ENCODE results near the gene REEP1.

The REEP1 gene

DNA sequence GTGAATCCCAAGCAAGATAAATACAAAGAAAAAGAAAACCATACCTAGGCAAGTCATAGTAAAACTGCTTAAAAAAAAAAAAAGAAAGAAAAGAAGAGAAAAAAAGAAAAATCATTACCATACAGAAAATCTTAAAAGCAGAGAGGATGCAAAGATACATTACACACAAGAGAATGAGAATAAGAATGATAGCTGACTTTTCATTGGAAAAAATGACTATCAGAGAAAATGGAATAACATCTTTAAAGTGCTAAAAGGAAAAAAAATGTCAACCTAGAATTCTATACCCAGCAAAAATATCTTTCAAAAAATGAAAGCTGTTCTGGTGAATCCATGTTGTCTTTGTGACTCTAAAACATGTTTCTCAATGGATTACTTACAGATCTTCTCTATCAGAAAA is 66.2 kb downstream of the REEP1 start:
- ChIA-PET CTCF (interaction anchor here (0.6 to 0.8 kb wide), 2 partner anchors 51 to 143 kb away, joined by 4 read pairs; no protein-coding TSS in a partner anchor), POLR2A (no interaction called here)
- H3K9me3 ChIP-seq (ENCODE audit: control insufficient read depth, insufficient read depth, low read depth, low read length) = no peaks in the 10 kb centered on the region
- no peak overlapping the region for H3K27ac ChIP-seq (ENCODE audit: extremely low read depth, low read depth, low read length)
- H3K4me3 ChIP-seq (ENCODE audit: low read depth, low read length) = no peak overlapping the region
- no peaks in the 10 kb centered on the region for H3K36me3 ChIP-seq (ENCODE audit: control insufficient read depth in 2 of 2, insufficient read depth in 1 of 2, low read length in 2 of 2)
- H3K4me1 ChIP-seq (ENCODE audit: control insufficient read depth, insufficient read depth, low read length) = no peaks in the 10 kb centered on the region
- TF ChIP-seq, protein P1, sequence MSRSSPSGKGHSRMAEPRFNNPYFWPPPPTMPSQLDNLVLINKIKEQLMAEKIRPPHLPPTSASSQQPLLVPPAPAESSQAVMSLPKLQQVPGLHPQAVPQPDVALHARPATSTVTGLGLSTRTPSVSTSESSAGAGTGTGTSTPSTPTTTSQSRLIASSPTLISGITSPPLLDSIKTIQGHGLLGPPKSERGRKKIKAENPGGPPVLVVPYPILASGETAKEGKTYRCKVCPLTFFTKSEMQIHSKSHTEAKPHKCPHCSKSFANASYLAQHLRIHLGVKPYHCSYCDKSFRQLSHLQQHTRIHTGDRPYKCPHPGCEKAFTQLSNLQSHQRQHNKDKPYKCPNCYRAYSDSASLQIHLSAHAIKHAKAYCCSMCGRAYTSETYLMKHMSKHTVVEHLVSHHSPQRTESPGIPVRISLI (tag by site-specific recombination; IDR thresholded peaks at IDR 0.05) = peak; percentile 70; the same call in 1 of the 2 replicates
- TF ChIP-seq ZNF202 (tag by site-specific recombination; IDR thresholded peaks at IDR 0.05; ENCODE audit: borderline replicate concordance) = no peak
- TF ChIP-seq ZNF426 (tag by site-specific recombination; IDR thresholded peaks at IDR 0.05) = no peak
- peak; percentile 95 for TF ChIP-seq SETDB1 (IDR thresholded peaks at IDR 0.05; ENCODE audit: insufficient read length, low read length)
- peak; percentile 26; the same call in 1 of the 2 replicates for TF ChIP-seq ZNF133 (tag by site-specific recombination; IDR thresholded peaks at IDR 0.05)
- no peak for TF ChIP-seq ZNF398 (tag by site-specific recombination; IDR thresholded peaks at IDR 0.05)
- TF ChIP-seq ZNF292 (tag by site-specific recombination; IDR thresholded peaks at IDR 0.05; ENCODE audit: borderline replicate concordance, low read depth) = no peak

GRCh38 chr2:86263956-86264355 is 73.5 kb downstream of the REEP1 start:
- Histone ChIP-seq H3K4me1 (ENCODE audit: control insufficient read depth, insufficient read depth, low read length) (no peaks in the 10 kb centered on the region), H3K36me3 (ENCODE audit: control insufficient read depth in 2 of 2, insufficient read depth in 1 of 2, low read length in 2 of 2) (no peaks in the 10 kb centered on the region), H3K27ac (ENCODE audit: extremely low read depth, low read depth, low read length) (no peak overlapping the region), H3K9me3 (ENCODE audit: control insufficient read depth, insufficient read depth, low read depth, low read length) (no peaks in the 10 kb centered on the region), H3K4me3 (ENCODE audit: low read depth, low read length) (no peak overlapping the region)
- TF ChIP-seq HIC1 (tag by site-specific recombination; IDR thresholded peaks at IDR 0.05) (no peak), SCRT1 (tag by site-specific recombination; IDR thresholded peaks at IDR 0.05; ENCODE audit: borderline replicate concordance) (no peak), ZNF146 (tag by site-specific recombination; IDR thresholded peaks at IDR 0.05) (no peak), ZBTB44 (tag by site-specific recombination; IDR thresholded peaks at IDR 0.05) (no peak), ZBTB7A (tag by site-specific recombination; IDR thresholded peaks at IDR 0.05; ENCODE audit: low read depth) (no peak), ZNF654 (tag by site-specific recombination; IDR thresholded peaks at IDR 0.05; ENCODE audit: low read depth) (no peak), FEZF1 (tag by site-specific recombination; IDR thresholded peaks at IDR 0.05) (no peak), ZNF37A (tag by site-specific recombination; IDR thresholded peaks at IDR 0.05) (no peak), ZNF658 (tag by site-specific recombination; IDR thresholded peaks at IDR 0.05) (no peak), ZBTB48 (tag by site-specific recombination; IDR thresholded peaks at IDR 0.05) (no peak), ZNF529 (tag by site-specific recombination; IDR thresholded peaks at IDR 0.05; ENCODE audit: insufficient replicate concordance) (no peak), ZNF660 (tag by site-specific recombination; IDR thresholded peaks at IDR 0.05) (no peak), ZBTB17 (tag by site-specific recombination; IDR thresholded peaks at IDR 0.05) (no peak), ZNF544 (tag by site-specific recombination; IDR thresholded peaks at IDR 0.05) (no peak), ZNF404 (tag by site-specific recombination; IDR thresholded peaks at IDR 0.05) (no peak), ZNF600 (tag by site-specific recombination; IDR thresholded peaks at IDR 0.05) (no peak), SP2 (tag by site-specific recombination; IDR thresholded peaks at IDR 0.05) (no peak), ZNF350 (tag by site-specific recombination; IDR thresholded peaks at IDR 0.05) (no peak)
- TF ChIP-seq, protein P2, sequence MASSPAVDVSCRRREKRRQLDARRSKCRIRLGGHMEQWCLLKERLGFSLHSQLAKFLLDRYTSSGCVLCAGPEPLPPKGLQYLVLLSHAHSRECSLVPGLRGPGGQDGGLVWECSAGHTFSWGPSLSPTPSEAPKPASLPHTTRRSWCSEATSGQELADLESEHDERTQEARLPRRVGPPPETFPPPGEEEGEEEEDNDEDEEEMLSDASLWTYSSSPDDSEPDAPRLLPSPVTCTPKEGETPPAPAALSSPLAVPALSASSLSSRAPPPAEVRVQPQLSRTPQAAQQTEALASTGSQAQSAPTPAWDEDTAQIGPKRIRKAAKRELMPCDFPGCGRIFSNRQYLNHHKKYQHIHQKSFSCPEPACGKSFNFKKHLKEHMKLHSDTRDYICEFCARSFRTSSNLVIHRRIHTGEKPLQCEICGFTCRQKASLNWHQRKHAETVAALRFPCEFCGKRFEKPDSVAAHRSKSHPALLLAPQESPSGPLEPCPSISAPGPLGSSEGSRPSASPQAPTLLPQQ (tag by site-specific recombination; IDR thresholded peaks at IDR 0.05) = no peak
- ChIA-PET POLR2A (interaction anchor here (0.6 kb wide), 1 partner anchor 121 kb away, joined by 4 read pairs; no protein-coding TSS in a partner anchor), CTCF (no interaction called here)

Measured in HEK293 (cell line).